HG03196 (cell line): ENCODE results near the gene IMPDH2.

Experiments
- ATAC-seq: cut with Tn5 transposase; IDR thresholded peaks from one replicate; pipeline ENCODE4 v1.9.1; 2021; ENCODE audit not compliant: unreplicated experiment

The IMPDH2 gene

DNA sequence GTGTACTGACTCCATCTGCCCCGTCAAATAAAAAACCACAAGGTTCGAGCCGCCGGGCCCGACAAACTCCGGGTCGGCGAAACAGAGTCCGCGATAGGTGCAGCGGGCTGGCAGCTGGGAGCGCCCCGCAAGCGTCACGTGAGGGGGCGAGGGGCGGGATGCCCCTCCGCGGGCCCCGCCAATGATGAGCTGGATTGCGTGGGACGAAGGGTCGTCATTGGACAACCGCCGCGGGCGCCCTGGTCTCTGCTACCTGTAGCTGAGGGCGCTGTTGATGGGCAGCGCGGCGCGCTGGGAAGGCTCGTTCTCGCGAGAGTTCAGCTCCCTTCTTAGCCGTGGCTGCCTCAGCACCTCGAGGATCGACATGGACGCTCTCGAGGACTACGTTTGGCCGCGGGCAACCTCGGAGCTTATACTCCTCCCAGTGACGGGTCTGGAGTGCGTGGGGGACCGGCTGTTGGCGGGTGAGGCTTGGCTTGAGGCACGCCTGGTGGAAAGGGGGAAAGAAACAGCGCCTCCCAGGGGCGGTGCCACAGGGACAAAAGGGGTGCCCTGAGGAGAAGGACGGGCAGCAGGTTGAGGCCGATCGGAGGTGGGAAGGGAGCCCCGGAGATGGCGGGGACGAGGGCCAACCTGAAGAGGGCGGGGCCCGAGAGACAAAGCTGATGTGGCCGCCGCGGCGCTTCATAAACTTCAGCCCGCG lies 22.0 kb downstream of the IMPDH2 start, which contains the start of gene WDR6:
WDR6 (plus strand) TSS at position 324 of the 703 bp plus-strand sequence; CDS start at position 365, 41 bp downstream.
- ATAC-seq, result peak; percentile 80

DNA sequence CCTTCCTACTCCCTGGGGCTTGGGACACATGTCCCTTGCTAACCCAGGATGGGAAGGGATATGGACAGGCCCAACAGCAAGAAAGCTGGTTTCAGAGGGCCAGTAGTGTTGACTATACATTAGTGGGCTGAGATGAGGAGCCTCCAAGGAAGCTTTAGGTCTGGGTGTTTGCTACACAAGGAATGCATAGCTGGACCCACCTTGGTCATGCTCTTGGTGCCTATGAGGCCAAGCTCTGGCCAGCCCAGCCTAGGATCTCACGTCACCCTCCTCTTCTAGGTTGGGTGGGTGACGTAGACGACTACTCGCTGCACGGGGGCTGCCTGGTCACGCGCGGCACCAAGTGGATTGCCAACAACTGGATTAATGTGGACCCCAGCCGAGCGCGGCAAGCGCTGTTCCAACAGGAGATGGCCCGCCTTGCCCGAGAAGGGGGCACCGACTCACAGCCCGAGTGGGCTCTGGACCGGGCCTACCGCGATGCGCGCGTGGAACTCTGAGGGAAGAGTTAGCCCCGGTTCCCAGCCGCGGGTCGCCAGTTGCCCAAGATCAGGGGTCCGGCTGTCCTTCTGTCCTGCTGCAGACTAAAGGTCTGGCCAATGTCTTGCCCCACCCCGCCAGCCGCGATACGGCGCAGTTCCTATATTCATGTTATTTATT lies 22.7 kb downstream of the IMPDH2 start:
- peak; percentile 3 for ATAC-seq

DNA sequence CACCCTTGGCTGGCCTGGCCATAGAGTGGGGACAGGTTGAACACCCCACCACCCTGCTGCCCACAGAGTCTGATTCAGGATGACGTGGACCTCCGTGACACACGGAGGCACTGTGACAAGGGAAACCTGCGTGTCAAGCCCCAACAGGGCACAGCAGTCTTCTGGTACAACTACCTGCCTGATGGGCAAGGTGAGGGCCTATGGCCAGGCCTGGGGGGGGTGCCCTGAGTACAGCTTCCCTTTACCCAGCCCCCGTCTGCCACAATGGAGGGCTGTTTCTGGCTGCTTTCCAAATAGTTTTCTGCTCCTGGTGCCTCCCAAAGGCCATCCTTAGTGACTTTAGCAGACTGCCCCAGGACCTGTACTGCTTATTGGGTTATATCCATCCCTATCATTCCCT lies 23.2 kb downstream of the IMPDH2 start:
- no peak for ATAC-seq

DNA sequence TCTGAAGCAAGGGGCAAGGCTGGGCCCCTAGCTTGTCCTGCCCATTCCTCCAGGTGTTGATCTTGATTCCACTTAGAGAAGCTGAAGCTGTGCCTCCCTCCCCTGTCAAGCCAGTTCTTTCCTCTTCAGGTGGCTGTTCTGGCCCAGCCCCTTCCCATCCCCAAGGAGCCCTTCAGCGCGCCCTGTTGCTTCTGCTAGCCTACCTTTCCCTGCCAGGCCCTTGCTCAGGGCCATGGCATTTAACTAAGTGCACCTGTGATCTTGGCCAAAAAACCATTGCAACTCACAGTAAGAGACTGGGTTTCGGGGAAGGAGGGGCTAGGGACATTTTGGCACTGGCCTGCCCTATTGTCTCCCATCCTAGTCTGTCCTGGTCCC lies 23.9 kb downstream of the IMPDH2 start:
- ATAC-seq, result no peak

DNA sequence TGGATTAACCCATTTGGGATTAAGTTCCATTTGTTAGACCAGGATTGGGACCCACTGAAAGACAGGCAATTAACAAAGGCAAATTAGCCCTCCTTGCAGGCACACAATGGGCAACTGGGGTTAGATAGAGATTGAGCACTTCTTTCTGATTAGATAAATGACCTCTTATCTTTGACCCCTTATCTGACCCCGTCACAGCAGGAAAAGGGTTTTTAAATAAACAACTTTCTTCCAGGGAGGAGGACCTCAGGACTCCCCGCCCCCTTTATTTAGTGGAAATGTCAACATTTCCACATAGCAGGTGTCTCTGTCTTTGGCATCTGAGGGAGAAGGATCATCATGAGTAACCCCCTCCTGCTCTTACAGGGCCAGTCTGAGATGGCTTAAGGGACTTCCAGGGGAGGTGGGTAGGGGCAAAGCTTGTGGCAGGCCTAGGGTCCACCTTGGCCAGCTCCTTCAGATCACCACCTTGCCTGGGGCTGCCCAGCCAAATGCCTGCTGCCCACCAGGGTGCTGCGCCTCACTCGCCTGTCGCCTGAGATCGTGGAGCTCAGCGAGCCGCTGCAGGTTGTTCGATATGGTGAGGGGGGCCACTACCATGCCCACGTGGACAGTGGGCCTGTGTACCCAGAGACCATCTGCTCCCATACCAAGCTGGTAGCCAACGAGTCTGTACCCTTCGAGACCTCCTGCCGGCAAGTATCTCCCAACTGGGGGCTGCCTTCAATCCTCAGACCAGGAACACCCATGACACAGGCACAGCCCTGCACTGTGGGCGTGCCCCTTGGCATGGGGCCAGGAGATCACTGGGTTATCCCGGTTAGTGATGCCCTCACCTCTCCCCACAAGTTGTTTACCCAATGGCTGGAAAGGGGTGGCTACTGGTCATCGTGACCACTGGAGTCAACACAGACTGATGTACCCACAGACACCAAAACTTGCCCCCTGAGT lies 24.6 kb downstream of the IMPDH2 start:
- ATAC-seq, result no peak

DNA sequence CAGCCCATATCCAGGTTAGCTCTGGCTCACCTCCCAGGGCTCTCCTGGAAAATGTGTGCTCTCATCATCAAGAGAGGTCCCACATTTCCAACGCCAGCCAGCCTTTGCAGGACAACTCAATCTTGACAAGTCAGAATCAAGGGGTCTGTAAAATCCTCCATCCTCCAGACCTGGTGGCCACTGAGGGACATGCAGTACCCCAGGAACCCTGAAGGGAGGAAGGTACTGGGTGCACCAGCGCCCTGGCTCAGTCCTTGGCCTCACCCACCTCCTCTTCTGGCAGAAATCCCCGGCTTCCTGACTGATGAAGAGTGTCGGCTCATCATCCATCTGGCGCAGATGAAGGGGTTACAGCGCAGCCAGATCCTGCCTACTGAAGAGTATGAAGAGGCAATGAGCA lies 28.0 kb downstream of the IMPDH2 start:
- no peak for ATAC-seq

DNA sequence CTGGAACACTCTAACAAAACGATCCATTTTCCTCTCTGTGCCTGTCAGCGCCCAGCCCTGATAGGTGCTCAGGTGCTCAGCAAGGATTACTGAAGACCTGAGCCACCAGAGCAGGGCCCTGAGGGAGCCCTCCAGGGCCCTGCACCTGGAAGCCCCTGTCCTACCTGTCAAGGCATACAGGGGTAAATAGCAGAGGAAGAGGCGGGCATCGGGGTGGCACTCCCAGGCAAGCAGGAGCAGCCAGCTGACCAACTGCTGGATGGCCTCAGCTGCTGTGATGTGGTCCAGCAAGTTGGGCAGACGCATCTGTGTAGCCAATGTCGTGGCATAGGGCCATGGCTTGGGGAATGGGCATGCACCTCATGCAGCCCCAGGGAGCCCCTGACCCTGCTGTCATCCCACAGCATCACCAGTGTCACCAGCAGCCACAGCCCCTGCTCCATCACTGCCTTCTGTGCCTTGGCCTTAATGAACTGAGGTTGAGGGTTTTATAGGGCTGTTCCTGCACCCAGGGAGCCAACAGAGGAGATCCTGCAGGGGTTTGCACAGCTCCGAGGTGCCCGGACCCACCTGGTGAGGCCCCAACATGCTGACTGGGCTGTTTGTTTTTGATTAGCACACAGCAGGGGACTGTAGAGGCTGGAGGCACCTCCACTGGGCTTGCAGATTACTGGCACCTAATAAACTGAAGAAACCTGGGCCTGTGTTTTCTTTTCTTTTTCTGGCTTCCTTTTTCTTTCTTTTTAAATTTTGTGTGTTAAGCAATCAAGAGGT lies 29.9 kb downstream of the IMPDH2 start:
- ATAC-seq, result no peak

DNA sequence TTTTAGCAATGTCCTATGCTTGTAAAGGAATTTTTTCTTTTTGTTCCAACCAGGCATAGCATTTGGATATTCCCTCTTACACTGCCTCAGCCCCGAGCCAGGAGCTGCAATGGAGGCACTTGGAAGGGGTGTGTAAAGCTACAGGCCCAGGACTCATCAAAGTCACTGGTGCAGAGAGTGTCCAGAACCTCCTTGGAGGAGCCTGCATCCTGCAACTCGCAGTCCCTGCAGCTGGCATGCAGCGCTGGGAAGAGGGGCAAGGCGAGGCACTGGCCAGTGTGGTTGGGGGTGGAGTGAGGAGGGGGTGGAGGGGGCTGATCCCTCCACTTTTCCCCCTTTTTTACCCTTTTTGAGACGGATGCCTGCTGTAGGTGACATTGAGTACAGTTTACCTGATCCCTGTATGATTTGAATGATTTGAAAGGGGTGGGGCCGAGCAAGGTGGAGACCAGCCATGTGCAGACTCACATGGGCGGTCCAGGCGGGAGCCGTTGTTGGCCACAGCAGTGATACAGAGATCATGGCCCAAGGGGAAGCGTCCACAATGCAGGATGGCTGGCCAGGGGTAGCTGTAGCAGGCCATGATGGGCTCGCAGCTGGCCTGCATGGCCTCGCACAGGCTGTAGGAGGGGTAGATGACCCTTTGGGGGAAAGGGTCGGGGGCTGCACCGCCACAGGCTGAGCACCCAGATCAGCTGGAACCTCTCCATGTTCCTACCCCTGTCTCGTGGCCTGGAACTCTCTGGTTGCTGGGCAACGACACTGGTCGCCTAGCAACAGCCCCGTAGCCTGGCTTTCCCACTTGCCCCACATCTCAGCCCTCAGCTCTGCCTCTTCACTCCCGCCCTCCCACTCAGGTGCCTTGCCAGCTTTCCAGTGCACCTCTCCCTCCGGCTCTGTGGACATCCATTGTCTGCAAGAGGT lies 31.2 kb downstream of the IMPDH2 start:
- ATAC-seq, result no peak

DNA sequence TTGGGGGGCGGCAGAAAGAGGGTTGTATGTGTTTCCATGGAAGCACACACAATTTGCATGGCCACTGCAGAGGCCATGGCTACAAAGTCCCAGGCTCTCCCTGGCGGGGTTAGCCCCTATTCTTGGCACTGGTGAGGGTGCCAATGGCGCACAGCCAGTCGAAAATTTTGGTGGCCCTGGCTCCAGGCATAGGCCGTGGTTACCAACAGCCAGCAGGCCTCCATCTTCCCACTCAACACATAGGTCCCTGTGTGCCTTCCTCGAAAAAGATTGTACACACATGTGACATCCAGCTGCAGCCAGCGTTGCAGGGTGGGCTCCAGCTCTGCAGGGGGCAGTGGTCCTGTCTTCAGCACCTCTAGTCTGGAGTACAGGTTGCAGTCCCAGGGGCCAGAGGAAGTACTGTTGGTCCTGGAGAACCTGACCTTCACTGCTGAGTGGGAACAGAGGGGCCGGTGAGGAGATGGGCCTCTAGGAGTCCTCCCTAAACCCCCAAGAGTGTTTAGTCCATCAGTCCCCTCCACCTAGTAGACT lies 32.0 kb downstream of the IMPDH2 start:
- ATAC-seq, result no peak

DNA sequence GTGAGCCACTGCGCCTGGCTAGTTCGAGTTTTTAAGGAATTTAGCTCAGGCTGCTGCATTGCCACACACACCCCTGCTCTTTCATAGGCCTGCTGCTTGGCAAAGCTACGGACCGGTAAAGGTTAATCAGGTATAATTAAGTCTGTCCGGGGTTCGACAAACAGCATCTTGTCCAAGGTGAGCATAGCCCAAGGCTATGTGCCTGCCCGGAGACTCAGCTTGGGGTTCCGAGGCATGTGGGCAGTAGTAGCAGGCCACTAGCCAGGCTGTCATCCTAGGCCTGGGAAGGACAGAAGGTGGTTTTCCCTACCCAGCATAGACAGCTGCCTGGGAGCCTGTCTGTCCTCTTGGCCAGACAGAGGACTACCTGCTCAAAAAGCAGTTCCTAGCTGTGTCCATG lies 32.6 kb downstream of the IMPDH2 start:
- ATAC-seq, result no peak

DNA sequence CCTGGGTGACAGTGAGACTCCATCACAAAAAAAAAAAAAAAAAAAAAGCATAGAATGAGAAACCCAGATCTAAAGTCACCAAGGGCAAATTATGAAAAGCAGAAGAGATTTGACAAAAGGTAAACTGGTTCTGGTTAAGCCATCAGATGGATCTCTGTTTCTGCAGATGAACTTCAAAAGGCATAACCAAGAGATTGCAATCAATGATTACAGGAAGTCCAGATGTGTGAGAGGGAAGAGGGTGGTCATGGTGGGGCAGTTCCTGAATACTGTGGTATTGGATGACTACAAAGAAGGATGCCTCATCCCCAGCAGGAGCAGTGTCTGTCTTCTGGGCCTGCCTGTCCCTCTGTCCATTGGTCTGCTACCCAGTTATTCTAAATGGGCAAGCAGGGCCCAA lies 35.4 kb downstream of the IMPDH2 start:
- no peak for ATAC-seq

DNA sequence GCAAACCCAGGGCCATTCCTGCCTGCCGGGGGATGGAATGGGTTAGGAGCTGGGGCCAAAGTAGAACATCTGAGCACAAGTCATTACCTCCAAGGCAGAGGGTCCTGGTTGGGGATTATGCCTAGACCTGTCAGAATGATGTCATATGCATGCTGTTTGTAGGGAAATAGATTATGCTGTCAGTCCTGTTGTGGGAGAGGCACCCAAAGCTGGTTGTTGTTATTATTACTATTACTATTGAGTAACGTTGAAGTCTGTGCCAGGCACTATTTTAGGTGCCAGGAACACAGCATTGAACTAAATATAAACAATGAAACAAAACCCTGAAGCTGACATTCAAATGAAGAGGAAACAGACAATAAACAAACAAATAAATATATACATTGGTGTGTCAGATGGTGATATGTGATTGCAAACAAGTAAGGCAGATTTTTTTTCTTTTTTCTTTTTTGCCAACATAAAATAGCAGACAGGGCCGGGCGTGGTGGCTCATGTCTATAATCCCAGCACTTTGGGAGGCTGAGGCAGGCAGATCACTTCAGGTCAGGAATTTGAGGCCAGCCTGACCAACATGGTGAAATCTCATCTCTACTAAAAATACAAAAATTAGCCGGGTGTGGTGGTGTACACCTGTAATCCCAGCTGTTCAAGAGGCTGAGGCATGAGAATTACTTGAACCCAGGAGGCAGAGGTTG lies 37.2 kb downstream of the IMPDH2 start:
- no peak for ATAC-seq

DNA sequence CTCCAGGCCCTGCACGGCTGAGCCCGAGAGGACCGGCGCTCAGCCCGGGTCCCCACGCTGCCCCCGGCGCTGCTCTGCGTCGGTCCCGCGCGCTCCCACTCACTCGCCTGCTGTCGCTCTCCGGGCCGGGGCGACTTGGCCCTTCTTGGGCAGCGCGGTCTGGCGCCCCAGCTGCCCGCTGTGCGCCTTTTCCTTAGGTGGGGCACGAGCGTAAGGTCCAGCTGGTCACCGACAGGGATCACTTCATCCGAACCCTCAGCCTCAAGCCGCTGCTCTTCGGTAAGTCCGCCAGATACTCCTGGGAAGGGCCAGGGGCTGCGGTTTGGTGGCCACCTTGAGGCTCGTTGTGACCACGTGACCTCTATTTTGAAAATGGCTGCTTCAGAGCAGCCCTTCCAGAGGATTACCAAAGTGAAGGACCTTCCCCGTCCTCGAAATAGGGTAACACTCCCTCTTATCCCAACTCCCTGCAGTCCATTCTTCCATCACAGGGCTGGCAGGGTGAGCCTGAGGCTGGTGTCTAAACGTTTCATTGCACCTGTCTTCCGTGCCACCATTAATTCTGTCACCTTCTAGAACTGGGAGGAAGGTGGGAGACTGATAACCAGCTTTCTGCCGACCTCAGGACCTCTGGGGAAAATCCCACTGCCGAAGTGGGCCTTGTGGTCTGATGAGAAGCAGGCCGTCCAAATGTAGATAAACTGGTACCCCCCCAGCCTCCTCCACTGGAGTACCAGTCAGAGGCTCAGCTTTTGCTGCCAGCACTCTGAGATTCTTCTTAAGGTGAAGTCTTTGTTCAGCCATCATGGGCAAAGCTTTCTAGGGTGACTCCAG lies 38.3 kb downstream of the IMPDH2 start:
- peak; percentile 19 for ATAC-seq

DNA sequence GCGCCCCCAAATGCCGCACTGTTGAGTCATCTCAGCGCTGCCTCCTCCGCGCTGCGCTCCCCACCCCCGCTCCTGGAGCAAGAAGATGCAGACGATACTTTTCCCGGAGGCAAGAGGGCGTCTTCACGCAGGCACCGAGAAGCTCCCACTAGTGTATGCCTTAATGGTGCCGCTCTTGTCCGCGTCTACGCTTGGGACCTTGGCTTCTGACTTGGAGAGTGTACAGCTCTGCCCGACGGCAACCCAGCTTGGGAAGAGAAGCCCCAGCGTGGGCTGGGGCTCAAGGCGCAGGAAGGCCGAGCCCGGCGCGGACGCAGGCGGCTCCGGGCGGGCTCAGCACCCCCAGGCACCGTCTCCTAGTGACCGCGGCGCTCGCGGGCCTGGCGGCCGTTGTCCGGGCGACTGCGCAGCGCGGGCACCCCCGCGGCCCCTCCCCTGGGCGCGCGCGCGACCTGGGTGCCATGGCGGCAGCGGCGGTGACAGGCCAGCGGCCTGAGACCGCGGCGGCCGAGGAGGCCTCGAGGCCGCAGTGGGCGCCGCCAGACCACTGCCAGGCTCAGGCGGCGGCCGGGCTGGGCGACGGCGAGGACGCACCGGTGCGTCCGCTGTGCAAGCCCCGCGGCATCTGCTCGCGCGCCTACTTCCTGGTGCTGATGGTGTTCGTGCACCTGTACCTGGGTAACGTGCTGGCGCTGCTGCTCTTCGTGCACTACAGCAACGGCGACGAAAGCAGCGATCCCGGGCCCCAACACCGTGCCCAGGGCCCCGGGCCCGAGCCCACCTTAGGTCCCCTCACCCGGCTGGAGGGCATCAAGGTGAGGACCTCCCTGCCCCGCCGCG lies 39.2 kb downstream of the IMPDH2 start, which contains the start of gene P4HTM:
P4HTM (plus strand) TSS at position 446 of the 840 bp plus-strand sequence; CDS start at position 462, 16 bp downstream.
- peak; percentile 45 for ATAC-seq

DNA sequence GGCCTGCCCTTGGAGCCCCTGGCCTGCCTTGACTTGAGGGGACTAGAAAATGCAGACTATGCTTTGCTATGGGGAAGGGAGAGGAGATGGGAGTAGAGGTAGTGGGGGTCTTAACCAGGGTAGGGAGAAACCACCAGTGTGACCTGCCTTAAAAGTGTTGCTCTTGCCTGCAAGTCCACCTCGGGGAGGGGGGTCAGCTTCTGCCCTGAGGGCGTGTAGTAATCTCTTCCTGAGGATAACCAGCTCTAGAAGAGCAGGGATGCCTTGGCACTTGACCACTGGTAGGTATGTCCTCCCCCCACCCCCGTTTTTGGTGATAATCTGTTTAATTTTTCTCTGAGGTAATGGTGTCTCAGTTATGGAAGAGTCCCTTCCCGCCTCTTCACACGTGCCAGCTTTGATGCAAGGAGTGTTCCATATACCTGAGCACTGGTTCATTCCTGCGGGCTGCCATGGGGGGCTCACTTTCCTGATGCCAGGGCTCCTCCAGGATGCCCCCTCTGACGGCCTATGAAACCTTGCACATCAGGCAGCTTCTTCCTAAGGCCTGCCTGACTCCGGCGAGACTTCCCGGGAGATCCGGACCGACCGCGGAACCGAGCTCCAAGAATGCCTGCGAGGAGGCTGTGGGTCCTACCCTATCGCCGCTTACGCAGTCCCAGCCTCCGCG lies 39.9 kb downstream of the IMPDH2 start:
- ATAC-seq, result peak; percentile 1

DNA sequence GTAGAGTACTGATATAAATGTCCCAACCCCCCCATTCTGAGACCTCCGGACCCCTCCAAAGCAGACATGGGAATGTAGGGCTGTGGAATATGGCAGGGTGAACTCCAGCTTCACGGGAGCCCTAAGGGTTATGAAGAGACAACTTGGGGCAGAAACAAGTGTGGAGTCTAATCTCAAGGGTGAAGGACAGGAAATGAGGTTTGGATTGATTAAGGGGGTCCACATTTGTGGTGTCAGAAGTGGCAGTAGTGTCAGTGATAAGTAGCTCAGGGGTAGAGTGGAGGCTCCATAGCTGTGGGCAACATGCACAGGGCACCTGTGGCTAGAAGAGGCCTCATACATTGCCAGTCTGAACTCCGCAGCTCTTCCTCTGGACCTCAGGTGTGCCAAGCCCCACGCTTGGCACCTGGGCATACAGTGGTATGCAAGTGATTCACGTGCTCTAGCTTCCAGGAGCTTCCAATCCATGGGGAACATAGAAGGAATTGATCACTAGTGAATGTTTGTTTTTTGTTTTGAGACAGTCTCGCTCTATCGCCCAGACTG lies 43.3 kb downstream of the IMPDH2 start:
- no peak for ATAC-seq
